Central memory CD8-positive, alpha-beta T cell (primary cell): ENCODE results near the gene CLDN4.

Experiments used
- ATAC-seq: fragments of 150-1000 bp; cut with Tn5 transposase; replicated peaks from 2 replicates; pipeline ENCODE4 v1.10.0; 2022; ENCODE audit warnings: mild to moderate bottlenecking, moderate FRiP score, moderate number of reproducible peaks; ENCODE audit not compliant: poor library complexity, severe bottlenecking; ENCODE audit errors: extremely low read depth
- DNase-seq, 2 donors: peaks; one replicate each; pipeline ENCODE4 v3.0.0; 2021; ENCODE audit warnings: low spot score in 2 of 2
- H3K27ac Mint-ChIP-seq: one replicate; pipeline ENCODE4 v1.8.0; 2022; ENCODE audit warnings: low read depth, mild to moderate bottlenecking, moderate library complexity, mixed read lengths
- H3K27me3 Mint-ChIP-seq: one replicate; pipeline ENCODE4 v1.8.0; 2022; ENCODE audit warnings: mixed read lengths
- H3K36me3 Mint-ChIP-seq: one replicate; pipeline ENCODE4 v1.8.0; 2022; ENCODE audit warnings: mild to moderate bottlenecking, moderate library complexity, mixed read lengths; ENCODE audit not compliant: insufficient read depth
- H3K4me1 Mint-ChIP-seq: one replicate; pipeline ENCODE4 v1.8.0; 2022; ENCODE audit warnings: mixed read lengths
- H3K4me3 Mint-ChIP-seq: one replicate; pipeline ENCODE4 v1.8.0; 2022; ENCODE audit warnings: mild to moderate bottlenecking, moderate library complexity, mixed read lengths
- H3K9me3 Mint-ChIP-seq: one replicate; pipeline ENCODE4 v1.8.0; 2022; ENCODE audit warnings: mixed read lengths

CLDN4 gene

GRCh38 chr7:73872056-73872908 is 41.5 kb downstream of the CLDN4 start:
- no peaks in the 10 kb centered on the region for H3K27me3 Mint-ChIP-seq
- ATAC-seq (no peak), DNase-seq (no peak)
- no peaks in the 10 kb centered on the region for H3K36me3 Mint-ChIP-seq
- no peak overlapping the region for H3K4me3 Mint-ChIP-seq
- no peak overlapping the region for H3K27ac Mint-ChIP-seq
- H3K9me3 Mint-ChIP-seq: no peaks in the 10 kb centered on the region
- H3K4me1 Mint-ChIP-seq: no peaks in the 10 kb centered on the region

GRCh38 chr7:73876361-73876760 is 45.6 kb downstream of the CLDN4 start:
- no peak for ATAC-seq
- no peaks in the 10 kb centered on the region for H3K9me3 Mint-ChIP-seq
- peaks cover 19% of the 10 kb centered on the region for H3K27me3 Mint-ChIP-seq
- no peak for DNase-seq
- H3K27ac Mint-ChIP-seq: no peak overlapping the region
- no peaks in the 10 kb centered on the region for H3K36me3 Mint-ChIP-seq
- no peaks in the 10 kb centered on the region for H3K4me1 Mint-ChIP-seq
- H3K4me3 Mint-ChIP-seq: no peak overlapping the region

DNA sequence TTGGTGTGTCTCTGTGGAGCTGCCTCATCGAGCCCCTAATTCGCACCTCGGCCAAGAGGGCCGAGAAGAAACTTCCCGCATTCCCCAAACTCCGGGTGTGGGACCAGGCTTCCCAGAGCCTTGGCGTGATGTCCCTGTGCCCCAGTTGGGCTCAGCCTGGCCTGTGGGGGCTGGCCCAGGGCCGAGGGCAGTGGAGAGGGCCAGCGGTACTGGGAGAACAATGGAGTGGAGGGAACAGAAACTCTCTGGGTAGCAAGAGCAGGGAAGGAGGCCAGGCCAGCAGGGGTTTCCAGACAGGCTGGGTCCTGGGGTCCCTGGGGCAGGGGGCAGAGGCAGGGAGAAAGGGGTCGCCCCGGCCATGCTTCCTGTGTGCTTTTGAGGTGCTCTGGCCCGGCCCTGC is 46.2 kb downstream of the CLDN4 start:
- no peaks in the 10 kb centered on the region for H3K9me3 Mint-ChIP-seq
- H3K4me1 Mint-ChIP-seq: no peaks in the 10 kb centered on the region
- H3K27me3 Mint-ChIP-seq: peaks cover 25% of the 10 kb centered on the region
- no peak for DNase-seq
- no peak overlapping the region for H3K4me3 Mint-ChIP-seq
- H3K36me3 Mint-ChIP-seq: no peaks in the 10 kb centered on the region
- no peak for ATAC-seq
- no peak overlapping the region for H3K27ac Mint-ChIP-seq

GRCh38 chr7:73879977-73880681 is 49.3 kb downstream of the CLDN4 start:
- Mint-ChIP-seq H3K27ac (no peak overlapping the region), H3K36me3 (no peaks in the 10 kb centered on the region), H3K4me3 (no peak overlapping the region), H3K27me3 (peaks cover 33% of the 10 kb centered on the region), H3K9me3 (no peaks in the 10 kb centered on the region), H3K4me1 (no peaks in the 10 kb centered on the region)
- no peak for ATAC-seq
- no peak for DNase-seq

DNA sequence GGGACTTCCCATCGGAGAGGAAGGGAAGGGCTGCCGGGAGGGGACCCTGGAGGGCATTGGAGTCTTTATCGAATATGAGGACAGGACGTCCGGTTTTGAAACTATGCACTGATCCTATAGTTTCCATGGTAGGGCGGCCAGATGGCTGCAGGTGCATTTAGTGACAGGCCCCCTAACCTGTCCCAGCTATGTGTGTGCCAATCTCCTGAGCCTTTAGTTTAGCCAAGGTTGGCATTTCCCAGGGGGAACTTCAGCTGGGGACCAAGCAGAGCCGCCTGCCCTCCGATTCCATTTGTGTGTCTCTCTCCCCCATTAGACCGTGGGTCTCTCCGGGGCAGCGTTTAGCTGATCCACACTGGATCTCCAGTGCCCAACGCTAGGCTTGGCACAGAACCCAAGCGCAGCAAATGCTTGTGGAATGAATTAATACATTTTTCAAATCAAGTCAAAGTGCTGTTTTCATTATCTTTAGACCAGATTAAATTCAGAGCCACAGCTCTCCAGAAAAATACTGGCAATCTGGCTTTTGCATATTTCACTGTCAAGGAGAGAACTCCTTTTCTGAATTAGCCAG is 50.0 kb downstream of the CLDN4 start:
- H3K4me1 Mint-ChIP-seq: no peaks in the 10 kb centered on the region
- no peak overlapping the region for H3K27ac Mint-ChIP-seq
- ATAC-seq (no peak), DNase-seq (no peak)
- H3K27me3 Mint-ChIP-seq: peaks cover 39% of the 10 kb centered on the region
- H3K36me3 Mint-ChIP-seq: no peaks in the 10 kb centered on the region
- H3K4me3 Mint-ChIP-seq: no peak overlapping the region
- H3K9me3 Mint-ChIP-seq: no peaks in the 10 kb centered on the region

GRCh38 chr7:73881352-73882046 is 50.7 kb downstream of the CLDN4 start:
- no peaks in the 10 kb centered on the region for H3K36me3 Mint-ChIP-seq
- ATAC-seq: no peak
- H3K27me3 Mint-ChIP-seq: peaks cover 46% of the 10 kb centered on the region
- no peak for DNase-seq
- H3K4me1 Mint-ChIP-seq: no peaks in the 10 kb centered on the region
- no peaks in the 10 kb centered on the region for H3K9me3 Mint-ChIP-seq
- H3K27ac Mint-ChIP-seq: no peak overlapping the region
- no peak overlapping the region for H3K4me3 Mint-ChIP-seq

- no peak overlapping the region for H3K27ac Mint-ChIP-seq
- DNase-seq (no peak), ATAC-seq (no peak)
- no peak overlapping the region for H3K4me3 Mint-ChIP-seq
- H3K9me3 Mint-ChIP-seq: no peaks in the 10 kb centered on the region
- H3K4me1 Mint-ChIP-seq: no peaks in the 10 kb centered on the region
- no peaks in the 10 kb centered on the region for H3K36me3 Mint-ChIP-seq
- peaks cover 51% of the 10 kb centered on the region for H3K27me3 Mint-ChIP-seq
These were observed 51.2 kb downstream of the CLDN4 start for GRCh38 chr7:73882047-73882402.
